Measurements from ENCODE around the gene OR2AG1.

Gene OR2AG1, protein sequence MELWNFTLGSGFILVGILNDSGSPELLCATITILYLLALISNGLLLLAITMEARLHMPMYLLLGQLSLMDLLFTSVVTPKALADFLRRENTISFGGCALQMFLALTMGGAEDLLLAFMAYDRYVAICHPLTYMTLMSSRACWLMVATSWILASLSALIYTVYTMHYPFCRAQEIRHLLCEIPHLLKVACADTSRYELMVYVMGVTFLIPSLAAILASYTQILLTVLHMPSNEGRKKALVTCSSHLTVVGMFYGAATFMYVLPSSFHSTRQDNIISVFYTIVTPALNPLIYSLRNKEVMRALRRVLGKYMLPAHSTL

GRCh38 chr11:6782720-6783119, at the start of gene OR2AG1:
Gene OR2AG1, plus strand, starts transcription at chr11:6783020. Its CDS starts 2,018 bp downstream, at chr11:6785038.
- no peak for FAIRE-seq

DNA sequence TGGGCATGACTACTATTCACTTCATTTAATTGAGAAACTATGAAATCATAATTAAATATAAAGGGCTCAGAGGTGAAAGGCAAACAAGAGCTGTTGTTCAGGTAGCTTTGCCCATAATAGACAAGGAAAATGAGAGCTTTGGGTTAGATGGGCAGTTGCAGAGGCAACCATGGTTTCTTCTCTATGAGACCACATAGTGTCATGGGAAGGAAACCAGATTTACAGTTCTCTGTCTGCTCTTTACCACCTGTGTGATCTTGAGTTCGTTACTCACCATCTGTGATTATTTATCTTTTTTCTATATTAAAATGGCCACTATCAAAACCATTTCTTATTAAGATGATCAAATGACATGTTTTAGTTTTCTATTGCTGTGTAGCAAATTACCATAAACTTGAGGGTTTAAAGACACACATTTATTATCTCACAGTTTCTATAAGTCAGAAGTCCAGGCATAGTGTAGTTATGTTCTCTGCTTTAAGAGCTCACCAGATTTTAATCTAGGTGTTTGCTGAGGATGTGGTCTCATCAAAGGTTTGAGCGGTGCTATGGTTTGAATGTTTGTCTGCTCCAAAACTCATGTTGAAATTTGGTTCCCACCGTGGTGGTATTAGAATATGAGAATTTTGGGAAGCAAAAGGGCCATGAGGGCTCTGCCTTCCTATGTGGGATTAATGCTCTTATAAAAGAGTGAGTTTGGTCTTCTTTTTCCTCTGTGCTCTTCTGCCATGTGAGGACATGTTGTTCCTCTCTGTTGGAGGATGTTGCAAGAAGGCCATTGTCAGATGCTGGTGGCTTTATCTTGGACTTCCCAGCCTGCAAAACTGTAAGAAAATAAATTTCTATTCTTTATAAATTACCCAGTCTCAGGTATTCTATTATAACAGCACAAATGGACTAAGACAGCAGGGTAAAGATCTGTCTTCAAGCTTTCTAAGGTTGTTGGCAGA, 49.2 kb upstream of the OR2AG1 start:
- DNase-seq (ENCODE audit: low spot score) (no peak), FAIRE-seq (no peak)

More at GRCh38 chr11:6782720-6783119, at the start of gene OR2AG1:
- no peak for DNase-seq (ENCODE audit: low spot score)

- no peak for DNase-seq (ENCODE audit: low spot score)
- no peak for FAIRE-seq
Observed at GRCh38 chr11:6734616-6735015, 48.2 kb upstream of the OR2AG1 start.

- FAIRE-seq, result peak; percentile 88
- peak; percentile 65 for DNase-seq (ENCODE audit: low spot score)
Observed at GRCh38 chr11:6735306-6735705, 47.5 kb upstream of the OR2AG1 start.

DNA sequence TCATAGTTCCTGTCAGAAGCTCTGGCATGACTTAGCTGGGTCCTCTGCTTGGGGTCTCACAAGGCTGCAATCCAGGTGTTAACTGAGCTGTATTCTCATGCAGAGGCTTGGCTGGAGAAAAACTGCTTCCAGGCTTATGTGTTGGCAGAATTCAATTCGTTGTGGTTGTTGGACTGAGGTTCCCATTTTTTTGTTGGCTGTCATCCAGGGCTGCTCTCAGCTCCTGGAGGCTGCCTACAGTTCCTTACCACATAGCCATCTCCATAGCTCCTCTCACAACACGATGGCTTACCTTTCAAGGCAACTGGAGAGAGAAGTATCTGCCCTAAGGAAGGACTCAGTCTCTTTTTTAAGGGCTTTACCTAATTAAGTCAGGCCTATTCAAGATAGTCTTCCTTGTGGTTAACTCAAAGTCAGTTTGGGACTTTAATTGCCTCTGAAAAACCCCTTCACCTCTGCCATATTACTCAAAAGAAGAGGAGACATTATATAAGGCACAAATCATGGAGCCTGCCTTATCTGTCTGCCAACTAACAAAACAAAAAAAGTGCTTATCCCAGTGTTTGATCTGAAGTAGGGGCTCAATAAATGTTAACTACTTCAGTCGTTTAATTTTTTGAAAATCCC, 46.2 kb upstream of the OR2AG1 start:
- DNase-seq (ENCODE audit: low spot score) (peak; percentile 30), FAIRE-seq (no peak)

GRCh38 chr11:6737872-6738466, 44.9 kb upstream of the OR2AG1 start:
- no peak for FAIRE-seq

GRCh38 chr11:6738590-6738989, 44.2 kb upstream of the OR2AG1 start:
- DNase-seq (ENCODE audit: low spot score), result no peak
- FAIRE-seq, result no peak

More at GRCh38 chr11:6737872-6738466, 44.9 kb upstream of the OR2AG1 start:
- DNase-seq (ENCODE audit: low spot score), result peak; percentile 39

DNA sequence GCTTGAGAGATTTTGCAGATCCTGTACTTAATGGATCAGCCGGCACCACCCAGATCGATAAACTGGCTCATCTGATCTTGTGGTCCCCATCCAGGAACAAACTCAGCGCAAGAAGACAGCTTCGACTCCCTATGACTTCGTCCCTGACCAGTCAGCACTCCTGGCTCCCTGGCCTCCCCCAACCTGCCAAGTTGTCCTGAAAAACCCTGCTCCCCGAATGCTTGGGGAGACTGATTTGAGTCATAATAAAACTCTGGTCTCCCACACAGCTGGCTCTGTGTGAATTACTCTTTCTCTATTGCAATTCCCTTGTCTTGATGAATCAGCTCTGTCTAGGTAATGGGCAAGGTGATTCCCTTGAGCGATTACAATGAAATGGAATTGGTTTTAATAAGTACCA, 40.6 kb upstream of the OR2AG1 start:
- DNase-seq (ENCODE audit: low spot score) (no peak), FAIRE-seq (no peak)

DNA sequence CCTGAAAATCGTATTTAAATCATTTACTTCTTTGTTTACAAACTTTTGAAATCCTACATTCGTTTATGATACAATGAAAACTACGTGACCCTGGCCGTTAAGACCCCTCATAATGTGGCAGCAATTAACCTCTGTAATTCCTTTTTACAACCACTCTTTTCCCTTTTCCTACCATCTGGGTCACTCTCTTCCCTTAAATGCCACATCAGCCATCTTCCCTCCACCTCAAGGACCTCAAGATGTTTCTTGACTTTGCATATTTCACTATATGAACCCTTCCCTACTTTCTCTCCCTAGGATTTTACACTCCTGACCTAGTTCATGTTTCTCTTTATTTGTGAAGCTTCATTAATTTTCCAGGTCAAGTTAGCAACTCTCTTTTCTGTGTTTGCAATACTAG, 37.8 kb upstream of the OR2AG1 start:
- FAIRE-seq (no peak), DNase-seq (ENCODE audit: low spot score) (no peak)

DNA sequence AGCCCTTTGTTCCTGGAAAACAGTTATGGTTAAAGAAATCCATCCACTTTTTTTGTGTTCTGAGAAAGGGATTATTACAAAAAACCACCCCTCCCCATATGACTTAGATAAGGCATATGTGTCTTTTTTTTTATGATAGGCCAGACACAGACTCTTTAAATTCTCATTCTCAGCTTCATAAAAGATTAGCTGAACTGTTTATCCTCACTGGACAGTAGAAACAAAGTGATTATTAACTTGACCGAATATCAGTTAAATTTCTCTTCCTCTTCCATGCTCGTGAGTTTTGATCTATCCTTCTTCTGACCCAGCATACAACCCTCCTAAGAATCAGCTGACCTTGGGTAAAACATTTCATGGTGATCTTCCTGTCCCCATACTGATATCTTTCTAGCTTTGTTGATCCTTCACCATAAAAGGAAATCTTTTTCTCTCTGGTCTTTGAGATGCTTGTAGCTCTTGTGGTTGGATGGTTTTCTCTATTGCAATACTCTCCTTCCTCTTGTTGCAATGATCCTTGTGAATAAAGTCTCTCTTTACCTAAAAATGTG, 37.3 kb upstream of the OR2AG1 start:
- no peak for DNase-seq (ENCODE audit: low spot score)
- no peak for FAIRE-seq

DNA sequence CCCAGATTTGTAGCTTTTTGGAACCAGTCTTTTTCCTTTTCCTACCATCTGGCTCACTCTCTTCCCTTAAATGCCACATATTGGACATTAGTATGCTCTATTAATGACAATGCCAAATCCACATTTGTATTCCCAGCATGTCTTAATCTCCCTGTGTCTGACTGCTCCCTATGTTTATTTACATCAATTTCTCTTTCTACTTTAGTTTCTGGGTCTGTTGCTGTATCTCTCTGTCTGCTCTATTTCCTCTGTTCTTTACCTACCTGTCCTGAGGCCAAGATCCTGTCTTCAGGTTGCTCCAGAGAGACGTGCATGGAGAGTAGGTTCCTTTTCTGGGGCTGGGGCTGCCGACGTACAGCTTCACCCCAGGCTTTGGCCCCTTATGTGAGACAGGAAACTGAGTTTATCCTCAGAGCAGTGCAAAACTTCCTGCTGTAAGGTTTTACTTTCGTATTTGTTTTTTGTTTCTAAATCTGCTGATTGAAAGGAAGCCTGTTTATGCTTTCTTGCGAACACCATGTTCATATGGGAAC, 36.7 kb upstream of the OR2AG1 start:
- no peak for FAIRE-seq
- no peak for DNase-seq (ENCODE audit: low spot score)

GRCh38 chr11:6746626-6747025, 36.2 kb upstream of the OR2AG1 start:
- FAIRE-seq, result no peak
- no peak for DNase-seq (ENCODE audit: low spot score)

DNA sequence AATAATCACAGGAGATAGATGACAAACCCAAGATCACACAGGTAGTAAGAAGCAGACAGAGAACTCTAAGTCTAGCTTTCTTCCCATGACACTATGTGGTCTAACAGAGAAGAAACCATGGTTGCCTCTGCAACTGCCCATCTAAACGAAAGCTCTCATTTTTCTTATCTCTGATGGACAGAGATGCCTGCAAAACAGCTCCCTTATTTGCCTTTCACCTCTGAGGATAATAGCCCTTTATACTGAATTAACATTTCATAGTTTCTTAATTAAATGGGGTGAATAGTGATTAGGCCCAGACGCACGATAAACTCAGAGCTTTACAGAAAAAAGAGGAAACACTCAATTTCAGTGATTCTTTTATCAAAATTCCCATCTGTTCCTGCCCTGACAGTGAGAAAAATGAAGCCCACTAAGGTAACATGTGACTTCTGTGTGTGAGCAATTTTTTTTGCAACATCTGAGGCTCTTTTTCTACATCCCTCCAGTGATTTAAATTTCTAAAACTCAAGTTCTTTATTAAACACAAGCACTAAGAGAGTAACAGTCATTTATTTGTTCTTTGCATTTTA, 35.6 kb upstream of the OR2AG1 start:
- DNase-seq (ENCODE audit: low spot score) (no peak), FAIRE-seq (no peak)

DNA sequence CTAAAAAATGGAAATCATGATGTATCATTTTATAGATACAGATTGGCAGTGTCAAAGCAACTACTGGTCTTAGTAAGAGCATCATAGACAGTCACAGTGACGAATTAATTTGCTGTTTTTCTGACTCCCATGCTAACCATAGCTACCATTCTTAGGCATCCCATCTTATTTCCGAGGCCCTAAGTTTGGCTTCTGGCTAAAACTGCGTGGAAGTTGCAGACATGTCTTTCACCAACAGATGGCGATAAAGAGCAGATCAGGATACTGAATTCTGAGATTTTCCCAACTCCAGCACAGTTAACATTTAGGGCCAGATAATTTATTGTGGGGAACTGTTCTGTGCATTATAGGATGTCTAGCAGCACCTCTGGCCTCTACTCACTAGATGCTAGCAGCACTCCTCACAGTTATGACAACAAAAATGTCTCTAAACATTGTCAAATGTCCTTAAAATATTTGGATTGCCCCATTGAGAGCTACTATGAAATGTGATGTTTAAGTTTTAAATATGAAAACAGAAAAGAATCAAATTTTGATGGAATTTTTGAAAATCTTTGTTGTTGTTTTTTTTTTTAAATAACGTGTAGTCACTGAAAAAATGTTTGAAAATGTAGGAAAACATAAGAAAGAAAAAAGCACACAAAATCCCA, 27.4 kb upstream of the OR2AG1 start:
- peak; percentile 39 for FAIRE-seq

GRCh38 chr11:6755953-6756347, 26.9 kb upstream of the OR2AG1 start:
- no peak for FAIRE-seq
- no peak for DNase-seq (ENCODE audit: low spot score)

More for the DNA sequence above, 27.4 kb upstream of the OR2AG1 start:
- no peak for DNase-seq (ENCODE audit: low spot score)

GRCh38 chr11:6757373-6757967, 25.4 kb upstream of the OR2AG1 start:
- peak; percentile 19 for DNase-seq (ENCODE audit: low spot score)
- FAIRE-seq, result no peak

- FAIRE-seq, result no peak
- DNase-seq (ENCODE audit: low spot score), result no peak
Observed at GRCh38 chr11:6771926-6772893, 10.6 kb upstream of the OR2AG1 start, which contains the start of gene OR2AG2. Gene OR2AG2, minus strand, starts transcription at chr11:6771976. Its CDS starts 3,019 bp downstream, at chr11:6768957.

DNA sequence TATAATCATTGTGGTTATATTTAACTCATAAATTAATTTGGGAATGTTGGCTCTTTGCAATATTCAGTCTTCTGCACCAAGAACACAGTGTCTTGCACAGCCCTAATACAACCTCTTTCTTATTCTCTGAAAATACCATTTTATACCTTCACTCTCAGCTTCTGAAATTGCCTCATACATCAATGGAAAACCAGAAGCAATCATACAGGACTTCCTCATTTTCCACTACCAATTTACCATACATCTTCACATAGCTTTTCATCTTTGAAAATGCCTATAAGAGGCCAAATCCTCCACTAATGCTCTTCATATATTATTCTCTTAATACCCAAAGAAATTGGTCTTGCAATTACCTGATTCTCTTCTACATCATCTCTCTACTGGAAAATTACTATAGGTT, 4.3 kb upstream of the OR2AG1 start:
- FAIRE-seq (no peak), DNase-seq (ENCODE audit: low spot score) (no peak)

All from RCC 7860 (cell line).